ENCODE results near the gene EBF3.

EBF3 gene

GRCh38 chr10:129833994-129834739, 129.9 kb downstream of the EBF3 start:
- no peak overlapping the region for H3K27ac ChIP-seq
- TF ChIP-seq CTCF (conservative IDR thresholded peaks at IDR 0.05) = no peak

- TF ChIP-seq CTCF (conservative IDR thresholded peaks at IDR 0.05) = no peak
Measured at GRCh38 chr10:129833468-129833950, 130.6 kb downstream of the EBF3 start.

GRCh38 chr10:129832573-129833467, 131.3 kb downstream of the EBF3 start:
- no peak overlapping the region for H3K27ac ChIP-seq
- TF ChIP-seq CTCF (conservative IDR thresholded peaks at IDR 0.05) = no peak

More at GRCh38 chr10:129833468-129833950, 130.6 kb downstream of the EBF3 start:
- no peak overlapping the region for H3K27ac ChIP-seq

DNA sequence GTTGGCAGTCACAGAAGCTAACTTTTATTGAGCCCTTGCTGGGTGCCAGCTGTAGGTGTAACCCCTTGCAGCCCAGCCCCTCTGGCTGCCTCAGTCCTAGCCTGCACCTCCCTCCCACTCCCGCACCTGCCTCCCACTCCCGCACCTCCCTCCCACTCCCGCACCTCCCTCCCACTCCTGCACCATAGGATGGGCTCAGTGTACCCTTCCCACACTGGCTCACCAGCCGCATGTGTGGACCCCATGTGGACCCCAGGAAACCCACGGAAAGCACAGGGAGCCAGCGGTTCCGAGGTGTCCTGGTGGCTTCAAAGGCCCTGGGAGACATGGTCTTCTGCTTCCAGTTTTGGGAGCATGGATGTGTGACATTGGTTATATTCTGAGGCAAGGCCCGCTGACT, 132.9 kb downstream of the EBF3 start:
- TF ChIP-seq CTCF (conservative IDR thresholded peaks at IDR 0.05) = no peak
- H3K27ac ChIP-seq = no peak overlapping the region

DNA sequence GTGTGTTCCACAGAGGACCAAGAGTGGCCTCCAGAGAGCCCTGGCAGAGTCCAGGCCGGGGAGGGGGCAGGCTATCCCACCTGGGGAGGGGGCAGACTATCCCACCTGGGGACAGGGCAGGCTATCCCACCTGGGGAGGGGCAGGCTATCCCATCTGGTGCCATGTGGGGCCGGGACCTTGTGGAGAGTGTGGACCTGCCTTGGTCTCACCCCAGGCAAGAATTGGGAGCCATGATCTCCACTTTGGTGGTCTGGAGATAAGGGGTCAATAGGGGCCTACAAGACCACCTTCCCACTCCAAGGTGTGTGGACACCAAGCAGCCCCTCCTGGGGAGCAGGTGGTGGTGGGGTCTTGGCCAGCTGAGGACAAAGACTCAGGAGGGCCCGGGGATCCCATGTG, 138.2 kb downstream of the EBF3 start:
- no peak overlapping the region for H3K27ac ChIP-seq
- TF ChIP-seq CTCF (conservative IDR thresholded peaks at IDR 0.05) = no peak

DNA sequence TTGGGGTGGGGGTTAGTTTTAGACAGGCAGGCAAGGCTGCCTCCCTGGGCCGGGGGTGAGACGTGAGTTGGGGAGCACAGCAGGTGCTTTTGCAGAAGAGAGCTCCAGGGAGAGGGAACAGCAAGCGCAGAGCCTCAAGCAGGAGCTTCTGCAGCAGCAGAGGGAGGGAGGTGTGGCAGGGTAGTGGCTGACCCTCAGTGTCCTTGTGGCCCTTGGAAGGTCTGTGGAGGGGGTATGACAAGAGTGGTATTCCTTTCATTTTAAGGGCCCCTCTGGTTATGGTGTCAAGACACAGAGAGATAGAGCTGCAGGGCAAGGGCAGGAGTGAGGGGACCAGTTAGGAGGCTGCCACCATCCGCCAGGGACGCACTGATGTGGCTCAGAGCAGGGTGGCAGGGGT, 138.9 kb downstream of the EBF3 start:
- TF ChIP-seq CTCF (conservative IDR thresholded peaks at IDR 0.05) = no peak
- no peak overlapping the region for H3K27ac ChIP-seq

DNA sequence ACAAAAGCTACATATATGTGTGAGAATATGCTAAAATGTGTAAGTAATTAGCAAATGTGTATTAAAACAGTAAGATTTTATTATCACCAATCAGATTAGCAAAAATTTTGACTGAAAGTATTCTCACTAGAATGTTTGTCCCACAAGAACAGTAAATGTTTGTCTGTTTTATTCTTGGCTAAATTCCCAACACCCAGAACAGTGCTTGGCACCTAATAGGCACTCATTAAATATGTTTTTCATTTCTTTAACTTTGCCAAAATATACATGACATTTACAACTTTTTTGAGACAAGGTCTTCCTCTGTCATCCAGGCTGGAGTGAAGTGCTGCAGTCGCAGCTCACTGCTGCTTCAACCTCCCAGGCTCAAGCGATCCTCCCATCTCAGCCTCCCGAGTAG, 143.6 kb downstream of the EBF3 start:
- TF ChIP-seq CTCF (conservative IDR thresholded peaks at IDR 0.05) = no peak
- no peak overlapping the region for H3K27ac ChIP-seq
